NCI-H510A treated with DMSO at 0.1 percent for 48 hours (cell line): ENCODE results near the gene ODAD3.
"Not testable (repeated sequence)": the region's sequence is repeated elsewhere in the genome, so short reads cannot be mapped to it uniquely, and the experiment has no call there.

Experiments used
- DNase-seq: peaks from one replicate; lab custom pipeline; 2025; lab: John Stamatoyannopoulos, UW

ODAD3 gene

GRCh38 chr19:11435057-11435832, at the start of gene ODAD3, which contains the start of gene PRKCSH:
Gene ODAD3 (minus strand): TSS chr19:11435121. CDS start chr19:11435016, 105 bp downstream.
Gene PRKCSH (plus strand): TSS chr19:11435635. CDS start chr19:11436118, 483 bp downstream.
- DNase-seq, result peak; percentile 97

GRCh38 chr19:11483366-11484111, 48.6 kb upstream of the ODAD3 start:
- no peak for DNase-seq

GRCh38 chr19:11482384-11483050, 47.6 kb upstream of the ODAD3 start:
- peak; percentile 70 for DNase-seq

- DNase-seq, result peak; percentile 96
Measured at GRCh38 chr19:11481534-11482383, 46.8 kb upstream of the ODAD3 start.

- peak; percentile 58 for DNase-seq
Measured at GRCh38 chr19:11480715-11481533, 46.0 kb upstream of the ODAD3 start, which contains the start of gene ELAVL3. Gene ELAVL3 (minus strand): TSS chr19:11481046. CDS start chr19:11480608, 438 bp downstream.

GRCh38 chr19:11479898-11480714, 45.2 kb upstream of the ODAD3 start:
- DNase-seq, result peak; percentile 14

- DNase-seq, result no peak
Measured at GRCh38 chr19:11479090-11479897, 44.4 kb upstream of the ODAD3 start.

GRCh38 chr19:11478167-11479089, 43.5 kb upstream of the ODAD3 start:
- DNase-seq, result no peak

- DNase-seq, result no peak
Measured at GRCh38 chr19:11475861-11476260, 40.9 kb upstream of the ODAD3 start.

- not testable (repeated sequence) for DNase-seq
Measured at GRCh38 chr19:11475343-11475742, 40.4 kb upstream of the ODAD3 start.

- no peak for DNase-seq
Measured at GRCh38 chr19:11473725-11474124, 38.8 kb upstream of the ODAD3 start.

- not testable (repeated sequence) for DNase-seq
Measured at GRCh38 chr19:11468266-11468845, 33.4 kb upstream of the ODAD3 start.

GRCh38 chr19:11465600-11465999, 30.7 kb upstream of the ODAD3 start:
- no peak for DNase-seq

GRCh38 chr19:11464333-11465265, 29.7 kb upstream of the ODAD3 start:
- DNase-seq, result no peak

- no peak for DNase-seq
Measured at GRCh38 chr19:11463391-11463790, 28.5 kb upstream of the ODAD3 start.

GRCh38 chr19:11461453-11461852, 26.5 kb upstream of the ODAD3 start:
- DNase-seq, result no peak
